T-cell (primary cell): ENCODE results near the gene PRR5. TPM values are rescaled to one million over a fixed set of nuclear protein-coding genes. Genes with fewer than 3 reads are reported as not detected.
"Not testable (repeated sequence)": the region's sequence is repeated elsewhere in the genome, so short reads cannot be mapped to it uniquely, and the experiment has no call there.

ENCODE experiments used
- ATAC-seq, 4 experiments: fragments of 200-7000 bp in 3 of 4; fragments of 150-1000 bp in 1 of 4; cut with Tn5 transposase; replicated peaks in 1 of 4; 1 replicate in 3 of 4; 2 replicates in 1 of 4; pipeline ENCODE4 v1.10.0; 2021; ENCODE audit warnings: moderate library complexity in 3 of 4, mild to moderate bottlenecking in 2 of 4, moderate number of reproducible peaks in 1 of 4
- CTCF ChIA-PET, 2 donors: fragments of 300-600 bp; sonication (Branson Sonifier 250); formaldehyde crosslinking; loops; one replicate each; lab custom pipeline; 2022; ENCODE audit warnings: antibody characterized with exemption in 2 of 2; lab: Charles Lee
- POLR2A ChIA-PET, 2 donors: fragments of 300-600 bp; sonication (Branson Sonifier 250); formaldehyde crosslinking; loops; one replicate each; lab custom pipeline; 2022; ENCODE audit warnings: antibody characterized with exemption in 2 of 2; lab: Charles Lee
- DNase-seq, 35 experiments: peaks; one replicate each; pipeline versions ENCODE4 v3.0.0 to v3.0.0-alpha.2; 2013 to 2023
- H3K27ac ChIP-seq: one replicate; pipeline ENCODE4 v1.5.1; 2013; ENCODE audit warnings: low read length
- H3K27me3 ChIP-seq, 2 experiments: replicated peaks in 1 of 2; 1 replicate in 1 of 2; 2 replicates in 1 of 2; pipeline versions ENCODE4 v1.6.1 to v1.7.0; 2013; ENCODE audit warnings: low read length in 1 of 2, mixed read lengths in 1 of 2; ENCODE audit not compliant: control insufficient read depth in 2 of 2, insufficient read depth in 2 of 2; ENCODE audit errors: extremely low read depth in 1 of 2
- H3K36me3 ChIP-seq, 2 donors: 1 replicate in 1 of 2; 2 replicates in 1 of 2; pipeline versions ENCODE4 v1.6.1 to v1.7.0; 2013; ENCODE audit warnings: low read length in 1 of 2; ENCODE audit not compliant: control insufficient read depth in 2 of 2, insufficient read depth in 1 of 2; ENCODE audit errors: extremely low read depth in 1 of 2
- H3K4me1 ChIP-seq, 2 experiments: 1 replicate in 1 of 2; 2 replicates in 1 of 2; pipeline versions ENCODE4 v1.6.1 to v1.7.0; 2013; ENCODE audit warnings: low read length in 2 of 2, mixed read lengths in 1 of 2; ENCODE audit not compliant: insufficient read depth in 2 of 2, control insufficient read depth in 1 of 2; ENCODE audit errors: extremely low read depth in 1 of 2
- H3K4me3 ChIP-seq, 2 donors: 1 replicate in 1 of 2; 2 replicates in 1 of 2; pipeline versions ENCODE4 v1.5.1 to v1.7.0; 2013; ENCODE audit warnings: mild to moderate bottlenecking in 2 of 2, low read length in 1 of 2, moderate library complexity in 1 of 2; ENCODE audit not compliant: control insufficient read depth in 1 of 2; ENCODE audit errors: extremely low read depth in 1 of 2
- H3K9me3 ChIP-seq: 2 replicates; pipeline ENCODE4 v1.7.0; 2013
- H3K27ac Mint-ChIP-seq, 2 donors: one replicate each; pipeline ENCODE4 v1.8.0; 2020 to 2021; ENCODE audit warnings: mild to moderate bottlenecking in 2 of 2, mixed read lengths in 2 of 2
- H3K27me3 Mint-ChIP-seq, 2 donors: one replicate each; pipeline ENCODE4 v1.8.0; 2021 to 2022; ENCODE audit warnings: mixed read lengths in 2 of 2
- H3K36me3 Mint-ChIP-seq: one replicate; pipeline ENCODE4 v1.8.0; 2021; ENCODE audit warnings: mixed read lengths
- H3K4me1 Mint-ChIP-seq, 3 donors: one replicate each; pipeline ENCODE4 v1.8.0; 2020 to 2022; ENCODE audit warnings: mixed read lengths in 3 of 3, mild to moderate bottlenecking in 1 of 3
- H3K4me3 Mint-ChIP-seq, 3 donors: one replicate each; pipeline ENCODE4 v1.8.0; 2020 to 2022; ENCODE audit warnings: mild to moderate bottlenecking in 3 of 3, mixed read lengths in 3 of 3, moderate library complexity in 3 of 3
- H3K9me3 Mint-ChIP-seq, 3 donors: one replicate each; pipeline ENCODE4 v1.8.0; 2020 to 2022; ENCODE audit warnings: mixed read lengths in 3 of 3
- WGBS: methylation state at CpG from one replicate; pipeline ENCODE4 v1.1.5; 2013; ENCODE audit warnings: missing lambda C conversion rate; ENCODE audit not compliant: insufficient coverage; 5-methylcytosine and 5-hydroxymethylcytosine counted together
- total RNA-seq, 35 experiments: library from RNA in 6 of 35; stranded (reverse) in 6 of 35; fragments of 120-200 nt in 1 of 35; gene quantifications; one replicate each; pipeline versions ENCODE4 v1.2.1 to v1.2.4 and lab custom pipeline; 2013 to 2026

Gene PRR5
- total RNA-seq, 5 donors from 2014 or later (not counting 1 experiment from before 2014, with no cell fraction given): 37.0 to 64.0 (median 58.7) TPM

- 97% methylated on average over 14 of the region's 20 CpGs for WGBS
- ATAC-seq (no peak), DNase-seq (no peak)
- peak overlapping the region; percentile 66 to 79 (median 74) for H3K4me3 Mint-ChIP-seq
- no peak overlapping the region for H3K27ac ChIP-seq
- H3K27ac Mint-ChIP-seq: peak overlapping the region; percentile 16 to 52
- H3K27me3 Mint-ChIP-seq: no peaks in the 10 kb centered on the region
- H3K9me3 ChIP-seq: no peaks in the 10 kb centered on the region
- peaks cover 36 to 62% (median 53%) of the 10 kb centered on the region in 3 donors for H3K4me1 Mint-ChIP-seq
- no peak overlapping the region for H3K4me3 ChIP-seq
- ChIA-PET CTCF (interaction anchor here in 1 of 2 donors (1.0 kb wide), 1 partner anchor 15 kb away, joined by 3 read pairs; no protein-coding TSS in a partner anchor), POLR2A (no interaction called here)
- peaks cover 0 to 6% of the 10 kb centered on the region in 2 experiments for H3K27me3 ChIP-seq
- peaks cover 9 to 70% of the 10 kb centered on the region in 2 experiments for H3K4me1 ChIP-seq
- no peaks in the 10 kb centered on the region for H3K36me3 Mint-ChIP-seq
- H3K9me3 Mint-ChIP-seq: no peaks in the 10 kb centered on the region
- H3K36me3 ChIP-seq: no peaks in the 10 kb centered on the region
Measured at GRCh38 chr22:44670220-44670988, 31.6 kb upstream of the PRR5 start.

GRCh38 chr22:44671742-44672141 lies 30.3 kb upstream of the PRR5 start:
- ATAC-seq (no peak), DNase-seq (peak in 12 of 35 experiments; percentile 17 to 61 (median 31))
- Histone ChIP-seq H3K4me1 (peaks cover 8 to 65% of the 10 kb centered on the region in 2 experiments), H3K27ac (no peak overlapping the region), H3K4me3 (no peak overlapping the region), H3K9me3 (no peaks in the 10 kb centered on the region), H3K36me3 (no peaks in the 10 kb centered on the region), H3K27me3 (peaks cover 0 to 6% of the 10 kb centered on the region in 2 experiments)
- H3K27me3 Mint-ChIP-seq: no peaks in the 10 kb centered on the region
- WGBS: 56% methylated on average over 4 of the region's 5 CpGs
- peak overlapping the region in 1 of 3 donors; percentile 79 for H3K4me3 Mint-ChIP-seq
- no peaks in the 10 kb centered on the region for H3K9me3 Mint-ChIP-seq
- peaks cover 35 to 57% (median 47%) of the 10 kb centered on the region in 3 donors for H3K4me1 Mint-ChIP-seq
- ChIA-PET POLR2A (no interaction called here), CTCF (interaction anchor here in 1 of 2 donors (1.0 kb wide), 1 partner anchor 14 kb away, joined by 3 read pairs; no protein-coding TSS in a partner anchor)
- no peaks in the 10 kb centered on the region for H3K36me3 Mint-ChIP-seq
- peak overlapping the region; percentile 45 to 75 for H3K27ac Mint-ChIP-seq

- 86% methylated on average over 8 of the region's 8 CpGs for WGBS
- no peaks in the 10 kb centered on the region for H3K36me3 ChIP-seq
- Mint-ChIP-seq H3K27ac (no peak overlapping the region), H3K4me1 (peaks cover 31 to 55% (median 44%) of the 10 kb centered on the region in 3 donors), H3K4me3 (no peak overlapping the region), H3K9me3 (no peaks in the 10 kb centered on the region), H3K36me3 (no peaks in the 10 kb centered on the region), H3K27me3 (no peaks in the 10 kb centered on the region)
- ATAC-seq (no peak), DNase-seq (no peak)
- peaks cover 2 to 65% of the 10 kb centered on the region in 2 experiments for H3K4me1 ChIP-seq
- H3K27ac ChIP-seq: no peak overlapping the region
- peaks cover 0 to 6% of the 10 kb centered on the region in 2 experiments for H3K27me3 ChIP-seq
- POLR2A ChIA-PET: no interaction called here
- H3K4me3 ChIP-seq: no peak overlapping the region
- CTCF ChIA-PET: no interaction called here
- H3K9me3 ChIP-seq: no peaks in the 10 kb centered on the region
Measured at GRCh38 chr22:44672632-44673031, 29.4 kb upstream of the PRR5 start.

GRCh38 chr22:44673406-44673805 lies 28.6 kb upstream of the PRR5 start:
- Histone ChIP-seq H3K27ac (no peak overlapping the region), H3K4me3 (no peak overlapping the region), H3K4me1 (peaks cover 2 to 64% of the 10 kb centered on the region in 2 experiments), H3K27me3 (peaks cover 0 to 6% of the 10 kb centered on the region in 2 experiments), H3K36me3 (no peaks in the 10 kb centered on the region), H3K9me3 (no peaks in the 10 kb centered on the region)
- H3K4me1 Mint-ChIP-seq: peaks cover 29 to 52% (median 40%) of the 10 kb centered on the region in 3 donors
- H3K9me3 Mint-ChIP-seq: no peaks in the 10 kb centered on the region
- 88% methylated on average over 1 of the region's 8 CpGs for WGBS
- CTCF ChIA-PET: no interaction called here
- H3K36me3 Mint-ChIP-seq: no peaks in the 10 kb centered on the region
- ATAC-seq: no peak
- no peak for DNase-seq
- no peak overlapping the region for H3K27ac Mint-ChIP-seq
- POLR2A ChIA-PET: no interaction called here
- no peak overlapping the region for H3K4me3 Mint-ChIP-seq
- H3K27me3 Mint-ChIP-seq: no peaks in the 10 kb centered on the region

GRCh38 chr22:44676066-44676440 lies 26.0 kb upstream of the PRR5 start:
- ChIA-PET POLR2A (interaction anchor here in 1 of 2 donors (0.6 kb wide), 1 partner anchor 719 kb away, joined by 3 read pairs; no protein-coding TSS in a partner anchor), CTCF (interaction anchor here in 1 of 2 donors (1.0 kb wide), 1 partner anchor 9 kb away, joined by 3 read pairs; no protein-coding TSS in a partner anchor)
- not testable (repeated sequence) for H3K36me3 Mint-ChIP-seq, H3K4me3 ChIP-seq, H3K27ac ChIP-seq, H3K9me3 Mint-ChIP-seq, H3K27me3 ChIP-seq, H3K27me3 Mint-ChIP-seq, DNase-seq, H3K9me3 ChIP-seq, ATAC-seq, H3K36me3 ChIP-seq
- Mint-ChIP-seq H3K4me1 (peaks cover 33 to 48% (median 36%) of the 10 kb centered on the region in 3 donors), H3K4me3 (peak overlapping the region in 1 of 3 donors; percentile 61), H3K27ac (peak overlapping the region in 1 of 2 donors; percentile 68)
- WGBS: 100% methylated on average over 1 of the region's 6 CpGs
- H3K4me1 ChIP-seq: peaks cover 3 to 57% of the 10 kb centered on the region in 2 experiments
